ENCODE results near the gene TANGO6.
A peak's percentile ranks its signal among the peaks of the same experiment; 100 is the strongest.
"Not testable (repeated sequence)": the region's sequence is repeated elsewhere in the genome, so short reads cannot be mapped to it uniquely, and the experiment has no call there.

Gene TANGO6

DNA sequence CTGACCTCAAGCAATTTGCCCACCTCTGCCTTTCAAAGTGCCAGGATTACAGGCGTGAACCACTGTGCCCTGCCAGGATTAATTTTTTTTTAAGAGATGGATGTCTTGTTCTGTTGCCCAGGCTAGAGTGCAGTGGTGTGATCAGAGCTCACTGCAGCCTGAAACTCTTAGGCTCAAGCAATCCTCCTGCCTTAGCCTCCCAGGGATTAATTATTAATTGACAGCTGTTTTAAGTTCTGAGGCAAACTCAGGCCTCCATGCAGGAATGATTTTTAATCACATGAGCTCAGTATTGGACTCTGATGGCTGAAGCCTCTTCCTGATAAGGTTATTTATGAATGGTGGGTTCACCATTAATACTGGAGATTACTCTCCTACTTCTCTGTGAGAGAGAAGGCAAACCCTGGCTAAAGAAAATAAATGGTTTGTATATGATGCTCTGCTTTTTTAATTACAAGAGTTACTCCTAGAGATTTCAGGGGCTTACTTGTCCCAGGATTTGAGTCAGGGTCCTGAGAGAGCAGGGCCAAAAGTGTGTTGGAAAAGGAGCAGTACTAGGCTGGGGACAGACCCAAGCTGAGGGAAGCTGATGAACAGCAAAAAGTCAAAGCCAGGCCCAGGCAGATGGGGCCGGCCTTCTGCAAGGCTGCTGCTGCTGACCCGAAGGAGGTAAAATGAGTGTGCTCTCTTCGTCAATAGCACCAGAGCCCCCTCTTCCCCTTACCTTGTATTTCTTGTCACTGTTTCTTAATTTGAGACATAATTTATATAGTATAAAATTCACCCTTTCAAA, 205.2 kb downstream of the TANGO6 start:
- no peak for DNase-seq (ENCODE audit: low read depth in 1 of 2, low spot score in 1 of 2)
- in situ Hi-C loops (cut with HindIII; ENCODE audit: low pct_unique_long_range_greater_than_20kb, low sequenced_read_pairs): no loop called here
- TF ChIP-seq JUND (IDR thresholded peaks at IDR 0.05; ENCODE audit: low read depth): no peak

DNA sequence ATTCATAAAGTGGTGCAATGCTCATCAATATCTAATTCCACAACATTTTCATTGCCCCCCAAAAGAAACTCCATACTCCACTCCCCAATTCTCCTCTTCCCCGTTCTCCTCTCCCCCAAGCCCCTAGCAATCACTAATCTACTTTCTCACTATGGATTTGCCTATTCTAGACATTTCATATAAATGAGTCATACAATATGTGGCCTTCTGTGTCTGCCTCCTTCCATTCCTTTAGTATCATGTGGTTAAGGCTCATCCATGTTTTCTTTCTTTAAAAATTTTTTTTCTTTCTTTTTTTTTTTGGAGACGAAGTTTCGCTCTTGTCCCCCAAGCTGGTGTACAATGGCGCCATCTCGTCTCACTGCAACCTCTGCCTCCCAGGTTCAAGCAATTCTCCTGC, 205.8 kb downstream of the TANGO6 start:
- in situ Hi-C loops (cut with HindIII; ENCODE audit: low pct_unique_long_range_greater_than_20kb, low sequenced_read_pairs): no loop called here
- DNase-seq (ENCODE audit: low read depth in 1 of 2, low spot score in 1 of 2): no peak
- TF ChIP-seq JUND (IDR thresholded peaks at IDR 0.05; ENCODE audit: low read depth): no peak

DNA sequence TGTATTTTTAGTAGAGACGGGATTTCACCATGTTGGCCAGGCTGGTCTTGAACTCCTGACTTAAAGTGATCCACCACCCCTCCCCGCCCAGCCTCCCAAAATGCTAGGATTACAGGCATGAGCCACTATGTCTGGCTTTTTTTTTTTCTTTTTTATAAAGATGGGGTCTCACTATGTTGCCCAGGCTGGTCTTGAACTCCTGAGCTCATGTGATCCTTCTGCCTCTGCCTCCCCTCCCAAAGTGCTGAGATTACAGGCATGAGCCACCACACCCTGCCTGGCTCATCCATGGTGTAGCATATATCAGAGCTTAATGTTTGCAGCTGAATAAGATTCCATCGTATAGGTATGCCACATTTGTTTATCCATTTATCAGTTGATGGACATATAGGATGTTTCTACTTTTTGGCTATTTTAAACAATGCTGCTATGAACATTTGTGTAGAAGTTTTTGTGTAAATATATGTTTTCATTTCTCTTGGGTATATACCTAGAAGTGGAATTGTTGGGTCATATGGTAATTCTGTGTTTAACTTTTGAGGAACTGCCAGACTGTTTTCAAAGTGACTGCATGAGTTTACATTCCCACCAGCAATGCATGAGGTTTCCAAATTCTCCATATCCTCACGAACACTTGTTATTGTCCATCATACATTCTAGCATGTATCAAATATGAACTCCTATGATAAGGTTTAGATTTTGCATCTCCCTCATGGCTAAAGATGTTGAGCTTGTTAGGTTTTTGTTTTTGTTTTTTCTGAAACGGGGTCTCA, 206.5 kb downstream of the TANGO6 start:
- no peak for DNase-seq (ENCODE audit: low read depth in 1 of 2, low spot score in 1 of 2)
- TF ChIP-seq JUND (IDR thresholded peaks at IDR 0.05; ENCODE audit: low read depth): no peak
- in situ Hi-C loops (cut with HindIII; ENCODE audit: low pct_unique_long_range_greater_than_20kb, low sequenced_read_pairs): no loop called here

DNA sequence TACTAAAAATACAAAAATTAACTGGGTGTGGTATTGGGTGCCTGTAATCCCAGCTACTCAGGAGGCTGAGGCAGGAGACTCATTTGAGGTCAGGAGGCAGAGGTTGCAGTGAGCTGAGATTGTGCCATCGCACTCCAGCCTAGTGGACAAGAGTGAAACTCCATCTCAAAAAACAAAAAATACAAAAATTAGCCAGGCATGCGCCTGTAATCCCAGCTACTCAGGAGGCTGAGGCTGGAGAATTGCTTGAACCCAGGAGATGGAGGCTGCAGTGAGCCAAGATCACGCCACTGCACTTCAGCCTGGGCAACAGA, 208.1 kb downstream of the TANGO6 start:
- in situ Hi-C loops (cut with HindIII; ENCODE audit: low pct_unique_long_range_greater_than_20kb, low sequenced_read_pairs); DNase-seq (ENCODE audit: low read depth in 1 of 2, low spot score in 1 of 2): not testable (repeated sequence)

DNA sequence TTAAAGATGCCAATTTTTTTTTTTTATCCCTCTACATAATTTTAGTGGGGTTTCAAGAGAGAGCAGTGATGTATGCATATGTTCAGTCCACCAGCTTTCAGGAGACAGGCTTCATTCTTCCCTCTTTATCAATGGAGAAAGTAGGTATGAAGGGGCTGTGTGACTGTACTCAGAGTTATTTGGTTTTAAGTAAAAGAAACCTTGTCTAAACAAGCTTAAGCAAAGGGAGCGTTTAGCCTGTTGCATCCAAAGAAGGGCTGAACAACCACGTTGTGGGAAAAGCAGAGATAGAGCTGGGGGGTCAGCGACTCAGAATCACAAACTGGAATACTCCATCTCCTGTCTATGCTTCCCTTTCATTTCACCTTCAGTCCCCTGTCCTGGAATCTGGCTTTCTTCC, 211.7 kb downstream of the TANGO6 start:
- no peak for DNase-seq (ENCODE audit: low read depth in 1 of 2, low spot score in 1 of 2)
- no peak for TF ChIP-seq JUND (IDR thresholded peaks at IDR 0.05; ENCODE audit: low read depth)
- in situ Hi-C loops (cut with HindIII; ENCODE audit: low pct_unique_long_range_greater_than_20kb, low sequenced_read_pairs): no loop called here

DNA sequence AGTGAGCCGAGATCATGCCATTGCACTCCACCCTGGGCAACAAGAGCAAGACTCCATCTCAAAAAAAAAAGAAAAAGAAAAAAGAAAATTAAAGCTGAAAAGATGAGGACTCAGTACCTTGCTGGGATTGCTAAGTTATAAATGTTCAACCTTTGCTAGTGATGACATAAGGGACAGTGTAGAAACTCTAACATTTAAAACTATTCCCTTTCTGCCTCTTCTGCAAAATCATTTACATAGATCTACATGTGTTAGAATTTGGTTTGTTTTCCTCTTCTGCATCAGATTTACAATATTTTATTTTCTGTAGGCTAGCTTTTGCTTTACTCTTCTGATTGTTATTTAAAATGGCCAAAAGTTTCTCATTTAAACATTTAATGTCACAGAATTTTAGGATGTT, 212.6 kb downstream of the TANGO6 start:
- DNase-seq (ENCODE audit: low read depth in 1 of 2, low spot score in 1 of 2): no peak

DNA sequence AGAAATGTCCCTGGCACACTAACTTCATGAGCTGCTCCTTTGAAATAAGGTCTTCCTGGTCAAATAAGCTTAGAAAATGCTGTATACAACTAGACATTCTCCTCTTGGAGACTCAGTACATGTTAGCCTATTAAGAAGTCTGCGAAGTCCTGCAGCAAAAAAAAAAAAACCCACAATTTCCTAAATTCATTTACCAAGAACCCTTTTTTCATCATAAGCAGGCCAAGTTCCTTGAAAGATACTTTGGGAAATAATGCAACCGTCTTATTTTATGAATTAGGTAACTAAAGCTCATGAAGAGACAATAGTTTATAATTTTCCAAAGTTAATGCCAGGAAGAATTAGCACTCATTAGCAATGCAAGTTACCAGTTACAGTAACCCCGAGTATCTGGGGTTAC, 213.1 kb downstream of the TANGO6 start:
- no peak for DNase-seq (ENCODE audit: low read depth in 1 of 2, low spot score in 1 of 2)
- in situ Hi-C loops (cut with HindIII; ENCODE audit: low pct_unique_long_range_greater_than_20kb, low sequenced_read_pairs): no loop called here
- TF ChIP-seq JUND (IDR thresholded peaks at IDR 0.05; ENCODE audit: low read depth): no peak

More for the DNA sequence above, 212.6 kb downstream of the TANGO6 start:
- in situ Hi-C loops (cut with HindIII; ENCODE audit: low pct_unique_long_range_greater_than_20kb, low sequenced_read_pairs): no loop called here
- TF ChIP-seq JUND (IDR thresholded peaks at IDR 0.05; ENCODE audit: low read depth): no peak

DNA sequence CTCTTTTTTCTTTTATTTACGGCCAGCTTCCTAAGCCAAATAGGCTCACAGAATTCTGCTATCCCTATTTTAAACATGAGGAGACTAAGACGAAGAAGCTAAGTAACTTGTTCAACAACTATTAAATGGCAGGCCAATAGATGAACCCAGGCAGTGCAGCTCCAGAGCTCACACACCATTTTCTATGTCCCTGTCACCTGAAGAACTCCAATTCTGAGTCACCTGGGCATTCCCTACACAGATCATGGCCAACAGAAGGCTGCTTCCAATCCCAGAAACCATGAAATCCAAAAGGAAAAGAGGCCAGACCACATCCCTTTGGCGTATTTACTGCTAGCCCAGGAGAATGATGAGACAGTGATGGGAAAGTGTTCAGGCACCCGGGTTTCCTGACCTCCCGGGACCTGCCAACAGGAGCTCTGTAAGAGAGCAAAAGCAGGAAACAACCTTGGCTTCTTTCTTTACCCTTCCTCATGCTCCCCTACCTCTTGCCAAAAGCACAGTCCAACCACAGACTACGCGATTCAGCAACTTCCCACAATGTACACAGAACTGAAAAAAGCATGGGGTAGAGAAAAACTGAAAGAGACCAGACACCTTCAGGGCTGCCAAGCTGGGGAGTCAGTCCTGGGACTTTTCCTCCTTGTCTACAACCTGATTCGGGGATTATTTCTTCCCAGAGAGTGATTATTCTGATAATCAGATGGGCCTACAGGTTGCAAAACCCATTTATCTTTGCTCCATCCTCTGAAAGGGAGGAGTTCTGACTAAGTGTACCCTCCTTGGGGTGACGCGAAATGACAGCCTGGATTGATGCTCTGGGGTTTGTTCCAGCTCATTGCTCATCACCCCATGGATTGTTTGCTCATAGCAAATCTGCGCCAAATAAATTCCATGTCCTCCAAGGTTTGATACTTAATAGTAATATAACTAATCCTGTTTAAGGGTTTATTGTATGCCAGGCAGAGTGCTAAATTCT, 214.4 kb downstream of the TANGO6 start:
- TF ChIP-seq JUND (IDR thresholded peaks at IDR 0.05; ENCODE audit: low read depth): no peak
- in situ Hi-C loops (cut with HindIII; ENCODE audit: low pct_unique_long_range_greater_than_20kb, low sequenced_read_pairs): no loop called here
- DNase-seq (ENCODE audit: low read depth in 1 of 2, low spot score in 1 of 2): peak in 1 of 2 experiments; percentile 47

DNA sequence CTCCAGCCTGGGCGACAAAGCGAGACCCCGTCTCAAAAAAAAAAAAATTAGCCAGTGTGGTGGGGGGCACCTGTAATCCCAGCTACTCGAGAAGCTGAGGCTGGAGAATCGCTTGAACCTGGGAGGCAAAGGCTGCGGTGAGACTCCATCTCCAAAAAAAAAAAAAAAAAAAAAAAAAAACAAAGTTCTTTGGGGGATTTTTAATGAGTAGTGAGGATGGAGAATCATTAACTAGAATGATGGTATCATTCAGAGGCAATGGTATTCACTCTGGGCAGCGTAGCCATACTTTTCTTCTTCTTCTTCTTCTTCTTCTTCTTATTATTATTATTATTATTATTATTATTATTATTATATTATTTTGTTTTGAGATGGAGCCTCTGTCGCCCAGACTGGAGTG, 220.2 kb downstream of the TANGO6 start:
- in situ Hi-C loops (cut with HindIII; ENCODE audit: low pct_unique_long_range_greater_than_20kb, low sequenced_read_pairs); DNase-seq (ENCODE audit: low read depth in 1 of 2, low spot score in 1 of 2): not testable (repeated sequence)

DNA sequence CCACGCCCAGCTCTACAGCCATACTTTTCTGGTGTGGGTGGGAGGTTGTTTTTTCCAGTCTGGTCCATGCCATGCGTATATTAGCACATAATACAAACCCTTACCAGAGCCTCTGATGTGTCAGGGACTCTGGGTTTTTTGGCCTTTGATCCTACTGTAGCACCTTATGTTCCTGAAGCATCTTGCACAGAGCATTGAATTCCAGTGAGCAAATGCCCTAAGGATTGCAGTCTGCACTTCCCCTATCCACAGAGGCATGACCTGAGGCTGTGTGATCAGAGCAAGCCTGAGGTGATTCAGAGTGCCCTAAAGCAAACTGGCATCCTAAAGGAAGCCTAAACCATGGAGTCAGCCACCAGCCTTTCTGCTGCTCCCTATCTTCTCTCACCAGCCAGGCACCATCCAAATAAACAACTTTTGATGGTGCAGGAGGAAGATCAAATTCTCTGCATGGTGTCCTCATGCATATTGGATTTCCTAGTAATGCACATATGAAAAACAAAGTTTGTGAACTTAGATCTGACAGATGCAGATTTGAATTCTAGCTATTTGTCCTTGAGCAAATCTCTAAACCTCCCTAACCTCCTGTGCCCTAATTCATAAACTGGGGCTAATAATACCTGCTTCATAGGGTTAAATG, 220.9 kb downstream of the TANGO6 start:
- in situ Hi-C loops (cut with HindIII; ENCODE audit: low pct_unique_long_range_greater_than_20kb, low sequenced_read_pairs): no loop called here
- no peak for DNase-seq (ENCODE audit: low read depth in 1 of 2, low spot score in 1 of 2)
- TF ChIP-seq JUND (IDR thresholded peaks at IDR 0.05; ENCODE audit: low read depth): no peak

DNA sequence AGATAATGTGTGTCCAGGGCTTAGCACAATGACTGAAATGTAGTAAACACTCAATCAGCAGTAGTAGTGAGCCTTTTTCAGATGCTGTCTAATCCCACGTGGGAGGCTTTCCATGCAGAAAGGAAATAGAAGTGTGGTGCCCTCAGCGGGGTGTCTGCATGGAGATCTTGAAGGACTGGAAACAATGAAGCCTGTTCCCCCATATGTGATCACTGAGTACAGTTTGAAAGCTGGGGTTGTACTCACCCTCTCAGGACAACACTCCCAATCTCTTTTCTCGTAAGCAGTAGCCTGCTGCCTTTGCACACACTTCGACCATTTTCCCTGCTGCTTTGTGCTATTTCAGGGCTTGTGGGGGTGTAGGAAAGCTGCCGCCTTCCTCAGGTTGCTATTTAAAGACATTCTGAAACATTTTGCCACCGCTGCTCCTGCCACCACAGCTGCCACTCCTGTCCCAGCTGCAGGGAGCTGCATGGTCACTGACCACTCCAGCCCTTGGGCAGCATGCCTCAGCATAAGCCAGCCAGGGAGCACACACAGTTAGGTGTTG, 221.5 kb downstream of the TANGO6 start:
- no peak for TF ChIP-seq JUND (IDR thresholded peaks at IDR 0.05; ENCODE audit: low read depth)
- DNase-seq (ENCODE audit: low read depth in 1 of 2, low spot score in 1 of 2): no peak
- in situ Hi-C loops (cut with HindIII; ENCODE audit: low pct_unique_long_range_greater_than_20kb, low sequenced_read_pairs): no loop called here

DNA sequence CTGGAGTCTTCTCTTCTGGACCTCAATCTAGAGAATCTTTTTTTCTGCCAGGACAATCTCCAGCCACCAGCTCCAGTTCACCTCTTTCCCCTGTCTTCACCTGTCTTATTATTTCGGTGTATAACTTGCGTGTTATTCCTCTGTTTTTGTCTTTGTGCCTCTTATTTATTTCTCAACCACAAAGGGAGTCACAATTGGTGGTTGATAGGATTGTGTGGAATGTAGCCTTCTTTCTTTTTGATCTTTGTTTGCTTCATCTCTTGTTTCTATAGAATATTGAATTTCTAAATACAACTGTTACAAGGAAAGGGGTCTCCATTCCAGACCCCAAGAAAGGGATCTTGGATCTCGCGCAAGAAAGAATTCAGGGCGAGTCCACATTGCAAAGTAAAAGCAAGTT, 226.2 kb downstream of the TANGO6 start:
- DNase-seq (ENCODE audit: low read depth in 1 of 2, low spot score in 1 of 2): no peak
- in situ Hi-C loops (cut with HindIII; ENCODE audit: low pct_unique_long_range_greater_than_20kb, low sequenced_read_pairs): no loop called here
- TF ChIP-seq JUND (IDR thresholded peaks at IDR 0.05; ENCODE audit: low read depth): no peak

Measured in T47D (cell line).